ENCODE measurements around the gene TRPT1. TPM values are rescaled to one million over a fixed set of nuclear protein-coding genes. Genes with fewer than 3 reads are reported as not detected.
A peak's percentile ranks its signal among the peaks of the same experiment; 100 is the strongest.
"Not testable (repeated sequence)": the region's sequence is repeated elsewhere in the genome, so short reads cannot be mapped to it uniquely, and the experiment has no call there.

Gene TRPT1
- total RNA-seq, 1 donor from 2014 or later: 39.0 TPM

DNA sequence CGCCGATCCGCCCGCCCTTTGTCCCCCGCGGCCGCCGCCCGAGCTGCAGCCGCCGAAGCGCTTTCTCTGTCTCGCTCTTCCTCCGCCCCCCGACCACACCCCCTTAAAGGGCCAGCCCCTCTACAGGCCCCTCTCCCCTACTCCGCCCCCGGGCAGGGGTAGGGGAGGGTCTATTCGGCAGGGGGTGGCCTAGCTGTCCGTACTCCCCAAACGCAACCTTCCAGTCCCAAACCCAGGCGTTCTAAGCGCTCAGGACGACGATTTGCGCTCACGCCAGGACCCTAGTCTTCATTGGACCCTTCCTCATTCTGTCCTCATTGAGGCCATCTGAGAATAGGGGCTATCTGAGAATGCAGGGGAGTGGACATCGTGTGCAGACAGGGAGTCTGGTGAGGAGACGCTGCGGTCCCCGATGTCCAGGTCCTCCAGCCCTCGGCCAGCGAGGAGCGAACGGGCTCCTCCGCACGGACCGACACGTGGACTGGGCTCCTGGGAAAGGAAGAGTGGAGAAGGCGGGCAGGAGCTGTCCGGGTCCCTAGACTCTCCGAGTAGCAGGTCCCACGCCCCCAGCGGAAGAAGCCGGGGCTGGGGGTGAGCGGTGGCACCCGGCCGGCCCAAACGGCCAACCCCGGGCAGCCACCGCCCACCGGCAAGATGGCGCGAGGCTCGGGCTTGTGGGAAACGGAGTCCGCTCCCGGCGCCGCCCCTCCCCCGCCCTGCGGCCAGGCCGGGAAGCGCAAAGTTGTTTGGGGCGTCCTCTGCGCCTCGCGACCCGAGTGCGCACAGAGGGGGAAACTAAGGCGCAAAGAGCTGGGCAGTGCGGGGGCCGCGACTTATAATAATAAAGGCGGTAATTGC is 21.1 kb upstream of the TRPT1 start, which contains the start of gene PPP1R14B:
Gene PPP1R14B (minus strand): TSS at position 73 of the 858 bp plus-strand sequence. CDS start 270 bp downstream, outside the sequence.
- H3K9me3 Mint-ChIP-seq (ENCODE audit: unreplicated experiment): peaks cover 19% of the 10 kb centered on the region
- H3K27ac Mint-ChIP-seq (ENCODE audit: unreplicated experiment): peak within 1 kb of the TSS; percentile 94

DNA sequence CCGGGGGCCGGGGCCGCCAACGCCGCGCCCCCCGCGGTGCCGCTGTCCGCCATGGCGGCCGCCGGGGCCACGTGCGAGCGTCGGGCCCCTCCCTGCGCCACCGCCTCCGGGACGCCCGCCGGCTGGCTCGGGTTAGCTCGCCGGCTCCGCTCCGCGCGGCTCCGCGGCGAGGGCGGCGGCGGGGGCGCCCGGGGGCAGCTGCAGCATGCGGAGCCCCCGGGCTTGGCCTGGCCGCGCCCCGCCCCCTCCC is 20.6 kb upstream of the TRPT1 start:
- not testable (repeated sequence) for H3K4me3 Mint-ChIP-seq (ENCODE audit: unreplicated experiment); H3K36me3 Mint-ChIP-seq (ENCODE audit: unreplicated experiment); H3K27me3 Mint-ChIP-seq (ENCODE audit: unreplicated experiment); H3K4me1 Mint-ChIP-seq (ENCODE audit: low read depth, unreplicated experiment); H3K27ac Mint-ChIP-seq (ENCODE audit: unreplicated experiment); DNase-seq
- H3K9me3 Mint-ChIP-seq (ENCODE audit: unreplicated experiment): peaks cover 19% of the 10 kb centered on the region

More for the DNA sequence above, 21.1 kb upstream of the TRPT1 start, which contains the start of gene PPP1R14B:
- H3K4me3 Mint-ChIP-seq (ENCODE audit: unreplicated experiment): peak within 1 kb of the TSS; percentile 95
- H3K4me1 Mint-ChIP-seq (ENCODE audit: low read depth, unreplicated experiment): peaks cover 7% of the 10 kb centered on the region
- H3K27me3 Mint-ChIP-seq (ENCODE audit: unreplicated experiment): peaks cover 10% of the 10 kb centered on the region
- TF ChIP-seq CTCF (IDR thresholded peaks at IDR 0.05; ENCODE audit: partially characterized antibody, unreplicated experiment): peak; percentile 38
- DNase-seq: peak; percentile 93
- no peaks in the 10 kb centered on the region for H3K36me3 Mint-ChIP-seq (ENCODE audit: unreplicated experiment)

DNA sequence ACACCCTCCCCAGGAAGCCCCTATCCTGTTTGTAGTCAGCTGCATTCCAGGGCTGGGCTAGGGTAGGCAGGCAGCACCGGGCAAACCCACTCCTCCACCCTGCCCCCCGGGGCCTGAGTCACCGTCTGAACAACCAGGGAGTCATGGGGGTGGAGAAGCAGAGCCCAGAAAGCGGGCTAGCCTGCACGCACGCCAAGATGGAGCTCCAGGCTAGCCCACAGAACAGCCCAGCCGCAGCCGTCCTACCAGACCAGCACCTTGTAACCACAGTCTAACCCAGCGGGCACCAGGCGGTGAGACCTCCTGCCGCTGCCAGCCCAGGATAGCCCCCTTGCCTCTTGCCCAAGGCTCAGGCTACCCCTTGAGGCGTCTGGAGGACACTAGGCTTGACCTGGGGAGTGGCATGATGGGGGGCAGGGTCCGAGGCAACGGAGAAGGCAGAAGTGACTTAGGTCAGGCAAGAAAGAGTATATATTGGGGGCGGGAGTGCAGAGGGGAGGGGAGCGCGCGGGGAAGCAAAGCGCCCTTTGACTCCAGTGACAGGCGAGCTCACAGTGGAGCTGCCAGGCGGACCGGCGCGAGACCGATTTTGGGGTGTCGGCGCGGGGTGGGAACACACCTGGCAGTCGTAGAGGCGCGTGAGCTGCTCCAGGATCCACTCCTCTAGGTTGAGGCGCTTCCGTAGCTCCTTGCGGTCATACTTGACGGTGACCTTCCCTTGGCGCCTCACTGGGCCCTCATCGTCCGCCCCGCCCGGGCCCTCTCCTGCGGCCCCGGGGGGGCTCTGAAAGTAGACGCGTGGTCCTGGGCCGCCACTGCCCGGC is 20.0 kb upstream of the TRPT1 start:
- Mint-ChIP-seq H3K36me3 (ENCODE audit: unreplicated experiment) (no peaks in the 10 kb centered on the region), H3K4me1 (ENCODE audit: low read depth, unreplicated experiment) (peaks cover 7% of the 10 kb centered on the region), H3K27me3 (ENCODE audit: unreplicated experiment) (peaks cover 6% of the 10 kb centered on the region), H3K9me3 (ENCODE audit: unreplicated experiment) (peaks cover 19% of the 10 kb centered on the region), H3K4me3 (ENCODE audit: unreplicated experiment) (peak overlapping the region; percentile 88), H3K27ac (ENCODE audit: unreplicated experiment) (peak overlapping the region; percentile 77)
- peak; percentile 70 for DNase-seq
- TF ChIP-seq CTCF (IDR thresholded peaks at IDR 0.05; ENCODE audit: partially characterized antibody, unreplicated experiment): no peak

DNA sequence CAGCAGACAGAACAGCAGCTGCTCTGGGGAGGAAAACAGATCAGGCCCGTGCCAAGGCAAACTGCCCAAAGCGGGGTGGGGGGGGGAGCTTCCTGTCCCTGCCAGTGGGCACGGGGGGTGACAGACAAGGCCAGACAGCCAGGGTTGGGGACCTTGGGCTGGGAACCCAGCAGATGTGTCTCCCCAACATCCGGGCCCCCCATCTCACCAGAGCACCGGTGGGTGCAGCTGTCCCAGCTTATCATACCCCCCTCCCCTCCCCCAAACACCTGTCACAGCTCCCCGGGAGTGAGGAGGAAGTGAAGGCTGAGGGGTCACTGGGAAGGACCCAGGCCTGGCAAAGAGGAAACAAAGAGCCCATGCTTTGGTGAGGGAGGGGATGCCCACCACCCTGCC is 19.4 kb upstream of the TRPT1 start:
- Mint-ChIP-seq H3K4me3 (ENCODE audit: unreplicated experiment) (peak overlapping the region; percentile 88), H3K4me1 (ENCODE audit: low read depth, unreplicated experiment) (peaks cover 8% of the 10 kb centered on the region), H3K9me3 (ENCODE audit: unreplicated experiment) (peaks cover 19% of the 10 kb centered on the region), H3K36me3 (ENCODE audit: unreplicated experiment) (no peaks in the 10 kb centered on the region), H3K27me3 (ENCODE audit: unreplicated experiment) (peaks cover 7% of the 10 kb centered on the region), H3K27ac (ENCODE audit: unreplicated experiment) (peak overlapping the region; percentile 77)
- DNase-seq: no peak
- TF ChIP-seq CTCF (IDR thresholded peaks at IDR 0.05; ENCODE audit: partially characterized antibody, unreplicated experiment): no peak

DNA sequence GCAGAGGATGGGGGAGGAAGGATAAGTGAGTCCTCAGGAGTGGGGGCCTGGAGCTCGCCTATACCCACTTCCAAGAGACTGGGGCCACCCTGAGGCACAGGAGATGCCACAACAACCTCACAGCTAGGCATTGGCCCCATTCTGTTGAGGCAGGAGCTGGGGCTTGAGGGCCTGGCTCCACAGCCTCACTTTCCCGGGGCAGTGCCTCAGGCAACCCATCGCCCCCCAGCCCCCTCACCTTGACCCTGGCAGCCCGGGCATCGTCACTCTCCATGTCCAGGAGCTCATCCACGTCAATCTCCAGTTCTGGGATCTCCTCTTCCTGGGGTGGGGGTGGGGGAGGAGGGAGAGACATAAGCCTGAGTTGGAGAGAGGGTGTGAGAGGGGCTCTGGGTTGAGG is 19.0 kb upstream of the TRPT1 start:
- DNase-seq: no peak
- TF ChIP-seq CTCF (IDR thresholded peaks at IDR 0.05; ENCODE audit: partially characterized antibody, unreplicated experiment): no peak
- Mint-ChIP-seq H3K4me1 (ENCODE audit: low read depth, unreplicated experiment) (peaks cover 9% of the 10 kb centered on the region), H3K4me3 (ENCODE audit: unreplicated experiment) (peak overlapping the region; percentile 88), H3K9me3 (ENCODE audit: unreplicated experiment) (peaks cover 18% of the 10 kb centered on the region), H3K36me3 (ENCODE audit: unreplicated experiment) (no peaks in the 10 kb centered on the region), H3K27me3 (ENCODE audit: unreplicated experiment) (peaks cover 11% of the 10 kb centered on the region), H3K27ac (ENCODE audit: unreplicated experiment) (no peak overlapping the region)

Data from glutamatergic neuron (in vitro differentiated cells).